Stimulated activated CD8-positive, alpha-beta memory T cell treated with anti-CD3 and anti-CD28 coated beads, Interleukin-4, amount 100 ng/mL, for 24 hours (primary cell): ENCODE data around the gene CLPTM1L.
"Not testable (repeated sequence)": the region's sequence is repeated elsewhere in the genome, so short reads cannot be mapped to it uniquely, and the experiment has no call there.

Experiments
- DNase-seq: peaks from one replicate; pipeline ENCODE4 v3.0.0-alpha.2; 2020; ENCODE audit warnings: low read depth

The CLPTM1L gene

DNA sequence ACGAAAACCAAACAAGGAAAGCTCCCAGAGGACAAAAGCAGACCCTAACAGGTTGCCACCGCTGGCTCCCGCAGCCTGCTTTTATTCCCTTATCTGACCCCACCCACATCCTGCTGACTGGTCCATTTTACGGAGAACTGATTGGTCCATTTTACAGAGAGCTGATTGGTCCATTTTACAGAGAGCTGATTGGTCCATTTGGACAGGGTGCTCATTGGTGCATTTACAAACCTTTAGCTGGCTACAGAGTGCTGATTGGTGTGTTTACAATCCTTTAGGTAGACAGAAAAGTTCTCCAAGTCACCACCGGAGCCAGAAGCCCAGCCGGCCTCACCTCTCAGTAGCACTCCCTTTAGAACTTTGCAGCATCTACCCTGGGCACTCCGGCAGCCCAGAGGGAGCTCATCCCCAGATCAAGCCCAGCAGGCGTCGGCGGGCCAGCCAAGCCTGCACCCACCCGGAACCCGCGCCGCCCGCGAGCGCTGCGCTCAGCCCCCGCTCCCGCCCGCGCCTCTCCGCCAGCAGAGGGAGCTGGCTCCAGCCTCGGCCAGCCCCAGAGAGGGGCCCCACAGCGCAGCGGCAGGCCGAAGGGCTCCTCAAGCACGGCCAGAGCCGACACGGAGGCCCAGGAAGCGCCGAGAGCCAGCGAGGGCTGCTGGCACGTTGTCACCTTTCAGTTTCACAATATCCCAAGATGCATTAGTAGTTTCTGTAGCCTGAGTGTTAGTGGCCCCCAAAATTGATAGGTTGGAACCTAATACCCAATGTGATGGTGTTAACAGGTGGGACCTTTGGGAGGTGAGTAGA, 35.3 kb upstream of the CLPTM1L start:
- peak; percentile 40 for DNase-seq

GRCh38 chr5:1378866-1379659, 34.2 kb upstream of the CLPTM1L start:
- no peak for DNase-seq

DNA sequence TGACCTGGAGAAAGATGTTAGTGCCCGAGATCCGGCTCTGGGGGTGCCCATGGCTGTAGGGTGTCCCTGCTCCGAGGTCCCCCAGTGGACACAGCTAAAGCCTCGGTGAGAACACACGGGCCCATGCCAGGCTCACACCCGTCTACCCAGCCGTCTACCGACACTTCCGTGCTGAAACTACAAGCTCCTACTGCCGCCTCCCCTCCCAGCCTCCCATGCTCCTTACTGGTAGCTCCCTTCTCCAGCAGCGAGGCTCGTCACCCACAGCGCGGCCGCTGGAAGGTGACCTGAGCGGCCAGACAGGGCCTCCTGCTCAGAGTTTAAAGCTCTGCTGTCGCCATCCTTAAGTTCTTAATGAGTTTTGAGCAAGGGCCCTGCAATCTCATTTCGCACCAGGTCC, 33.2 kb upstream of the CLPTM1L start:
- DNase-seq, result no peak

GRCh38 chr5:1376981-1377380, 32.1 kb upstream of the CLPTM1L start:
- DNase-seq, result no peak

DNA sequence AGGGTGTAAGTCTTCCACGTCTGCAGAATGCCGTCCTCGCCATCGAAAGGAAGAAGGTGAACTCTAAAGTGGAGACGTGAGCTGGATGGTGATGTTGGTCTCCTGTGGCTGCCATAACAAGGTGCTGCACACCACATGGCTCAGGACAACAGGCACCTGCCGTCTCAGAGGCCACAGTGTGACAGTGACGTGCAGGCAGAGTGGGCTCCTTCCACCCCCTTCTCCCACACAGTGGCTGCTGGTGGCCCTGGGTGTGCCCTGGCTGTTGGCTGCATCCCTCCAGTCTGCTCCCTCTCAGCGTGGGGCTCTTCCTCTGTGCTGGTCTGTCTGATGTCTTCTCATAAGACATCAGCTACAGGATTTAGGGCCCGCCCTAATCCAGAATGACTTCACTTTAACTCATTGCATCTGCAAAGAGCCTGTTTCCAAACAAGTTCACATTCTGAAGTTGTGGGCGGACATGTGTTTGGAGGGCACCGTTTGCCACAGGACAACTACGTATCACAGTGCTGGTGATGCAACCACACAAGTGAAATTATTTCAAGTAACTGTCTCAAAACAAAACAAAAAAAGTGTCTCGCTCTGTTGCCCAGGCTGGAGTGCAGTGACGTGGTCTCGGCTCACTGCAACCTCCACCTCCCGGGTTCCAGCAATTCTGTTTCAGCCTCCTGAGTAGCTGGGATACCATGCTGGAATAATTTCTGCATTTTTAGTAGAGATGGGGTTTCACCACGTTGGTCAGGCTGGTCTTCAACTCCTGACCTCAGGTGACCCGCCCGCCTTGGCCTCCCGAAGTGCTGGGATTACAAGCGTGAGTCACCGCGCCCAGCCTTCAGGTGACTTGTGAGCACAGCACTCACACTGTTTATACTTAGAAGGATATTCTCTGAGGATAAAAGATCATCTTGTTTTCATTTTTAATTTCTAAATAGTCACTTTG, 31.2 kb upstream of the CLPTM1L start:
- DNase-seq, result no peak

GRCh38 chr5:1374679-1375055, 29.8 kb upstream of the CLPTM1L start:
- no peak for DNase-seq

- DNase-seq, result no peak
Measured at GRCh38 chr5:1374030-1374678, 29.3 kb upstream of the CLPTM1L start.

DNA sequence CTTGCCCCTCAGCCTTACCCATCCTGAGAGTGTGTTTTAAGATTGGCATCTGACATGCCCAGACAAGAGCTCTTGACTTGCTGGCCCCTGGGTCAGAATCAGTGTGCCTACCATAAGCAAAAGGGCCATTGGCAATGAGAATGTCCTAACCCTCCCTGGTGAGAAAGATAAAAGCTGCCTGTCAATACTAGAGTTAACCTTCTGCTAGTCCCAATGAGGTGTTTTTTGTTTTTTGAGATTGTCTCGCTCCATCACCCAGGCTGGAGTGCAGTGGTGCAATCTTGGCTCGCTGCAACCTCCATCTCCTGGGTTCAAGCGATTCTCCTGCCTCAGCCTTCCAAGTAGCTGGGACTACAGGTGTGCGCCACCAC, 27.1 kb upstream of the CLPTM1L start:
- not testable (repeated sequence) for DNase-seq

- no peak for DNase-seq
Measured at GRCh38 chr5:1371218-1371971, 26.5 kb upstream of the CLPTM1L start.

- no peak for DNase-seq
Measured at GRCh38 chr5:1370006-1370405, 25.1 kb upstream of the CLPTM1L start.

DNA sequence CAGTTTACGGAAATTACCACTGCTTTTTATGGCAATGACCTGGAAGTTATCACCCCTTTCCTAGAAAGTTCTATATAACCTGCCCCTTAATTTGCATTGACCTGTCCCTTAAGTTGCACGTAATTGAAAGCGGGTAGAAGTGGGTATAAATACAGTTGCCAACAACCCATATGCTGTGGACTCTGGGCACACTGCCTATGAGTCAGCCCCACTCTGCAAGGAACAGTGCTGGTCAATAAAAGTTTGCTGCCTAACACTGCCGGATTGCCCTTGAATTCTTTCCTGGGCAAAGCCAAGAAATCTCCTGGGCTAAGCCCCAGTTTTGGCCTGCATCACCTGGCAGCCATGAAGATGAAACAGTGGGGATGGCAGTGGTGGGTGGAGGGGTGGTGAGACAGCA, 23.9 kb upstream of the CLPTM1L start:
- DNase-seq, result no peak

DNA sequence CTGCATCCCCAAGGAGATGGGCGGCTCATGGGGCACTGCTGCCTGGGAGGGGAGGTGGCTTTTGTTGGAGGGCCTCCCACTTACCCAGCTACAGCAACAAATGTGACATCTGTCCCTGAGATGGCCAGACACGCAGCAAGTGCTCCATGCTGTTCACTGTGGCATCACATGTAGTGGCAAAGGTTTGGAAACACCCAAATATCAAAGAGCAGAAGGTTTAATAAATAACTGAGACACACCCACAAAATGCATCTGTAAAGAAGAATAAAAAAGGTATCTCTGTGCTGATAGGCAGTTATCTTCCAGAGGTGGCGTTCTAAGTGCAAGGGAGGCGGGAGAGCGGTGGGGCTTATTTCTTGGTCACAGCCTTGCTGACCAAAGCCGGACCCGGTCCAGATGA, 23.3 kb upstream of the CLPTM1L start:
- DNase-seq, result no peak

GRCh38 chr5:1367149-1367548, 22.2 kb upstream of the CLPTM1L start:
- no peak for DNase-seq

DNA sequence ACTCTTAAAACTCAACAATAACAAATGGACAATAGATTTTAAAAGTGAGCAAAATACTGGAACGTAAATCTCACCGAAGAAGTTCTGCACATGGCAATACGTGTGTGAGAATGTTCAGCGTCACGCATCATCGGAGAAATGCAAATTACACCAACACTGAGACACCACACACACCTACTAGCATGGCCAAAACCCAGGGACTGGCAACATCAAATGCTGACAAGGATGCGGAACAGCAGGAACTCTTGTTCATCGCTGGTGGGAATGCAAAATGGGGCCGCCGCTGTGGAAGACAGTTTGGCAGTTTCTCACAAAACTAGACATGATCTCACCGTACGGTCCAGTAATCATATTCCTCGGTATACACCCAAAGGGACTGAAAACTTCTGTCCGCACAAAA, 21.6 kb upstream of the CLPTM1L start:
- no peak for DNase-seq

- no peak for DNase-seq
Measured at GRCh38 chr5:1364211-1364610, 19.3 kb upstream of the CLPTM1L start.

DNA sequence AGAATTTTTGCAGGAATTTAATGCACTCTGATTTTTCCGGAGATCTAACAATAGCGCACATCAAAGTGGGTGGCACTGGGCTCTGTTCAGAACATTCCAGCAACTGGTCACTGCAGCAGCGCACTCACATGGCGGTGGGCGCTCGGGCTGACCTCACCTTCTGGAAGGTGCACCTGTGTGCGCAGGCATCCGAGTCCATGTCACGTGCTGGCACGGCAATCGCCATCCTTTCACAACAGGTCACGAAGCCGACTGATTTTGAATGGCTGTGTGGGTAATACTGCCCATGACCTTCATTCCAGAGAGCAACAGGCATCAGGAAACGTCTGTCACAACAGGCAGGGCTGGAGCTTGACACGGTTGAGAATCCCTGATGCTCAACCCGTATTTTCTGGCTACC, 18.7 kb upstream of the CLPTM1L start:
- DNase-seq, result no peak

DNA sequence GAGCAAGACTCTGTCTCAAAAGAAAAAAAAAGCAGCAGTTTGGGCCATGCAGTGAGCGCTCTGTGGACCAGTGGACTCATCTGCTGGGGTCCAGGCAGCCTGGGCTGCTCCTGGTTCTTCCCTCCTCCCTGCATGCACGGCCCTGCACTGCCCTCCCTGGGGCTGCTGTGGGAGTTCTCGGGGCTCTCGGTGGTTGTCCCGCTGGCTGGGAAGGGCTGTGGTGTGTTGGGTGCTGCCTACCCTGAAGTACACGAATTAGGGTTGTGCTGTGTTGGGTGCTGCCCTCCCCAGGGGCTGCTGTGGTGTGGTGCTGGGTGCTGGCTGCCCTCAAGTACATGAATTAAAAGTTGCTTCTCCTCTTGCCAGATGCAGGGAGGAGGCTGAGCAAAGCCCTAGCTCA, 18.3 kb upstream of the CLPTM1L start:
- no peak for DNase-seq

DNA sequence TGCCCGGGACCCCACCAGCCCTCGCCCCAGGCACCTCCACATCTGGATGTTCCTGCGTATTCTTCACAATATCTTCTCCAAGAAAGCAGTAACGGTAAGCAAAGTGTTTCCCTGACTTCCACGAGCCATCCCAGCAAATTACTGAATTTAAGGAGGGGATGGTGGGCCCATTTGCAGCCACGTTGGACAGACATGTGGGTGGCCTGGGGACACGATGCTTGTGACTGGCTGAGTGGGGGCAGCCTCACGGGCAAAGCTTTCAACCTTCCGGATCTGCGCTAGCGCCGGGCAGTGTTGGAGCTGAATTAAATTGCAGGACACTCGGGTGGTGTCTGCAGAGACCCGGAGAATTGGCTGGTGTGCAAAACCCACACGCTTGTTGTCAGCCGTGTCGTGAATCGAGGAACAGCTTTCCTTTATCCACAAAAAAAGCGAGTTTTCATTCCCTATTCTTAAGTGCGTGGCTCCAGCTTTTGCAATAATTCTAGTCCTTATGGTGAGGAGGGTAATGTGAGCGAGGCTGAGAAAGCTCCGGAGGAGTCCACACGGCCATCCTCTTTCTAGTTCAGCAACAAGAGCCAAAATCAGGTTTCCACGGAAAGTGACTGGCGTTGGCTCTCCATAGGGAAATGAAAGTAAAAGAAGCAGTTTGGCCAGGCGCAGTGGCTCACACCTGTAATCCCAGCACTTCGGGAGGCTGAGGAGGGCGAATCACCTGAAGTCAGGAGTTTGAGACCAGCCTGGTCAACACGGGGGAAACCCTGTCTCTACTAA, 17.5 kb upstream of the CLPTM1L start:
- DNase-seq, result no peak

DNA sequence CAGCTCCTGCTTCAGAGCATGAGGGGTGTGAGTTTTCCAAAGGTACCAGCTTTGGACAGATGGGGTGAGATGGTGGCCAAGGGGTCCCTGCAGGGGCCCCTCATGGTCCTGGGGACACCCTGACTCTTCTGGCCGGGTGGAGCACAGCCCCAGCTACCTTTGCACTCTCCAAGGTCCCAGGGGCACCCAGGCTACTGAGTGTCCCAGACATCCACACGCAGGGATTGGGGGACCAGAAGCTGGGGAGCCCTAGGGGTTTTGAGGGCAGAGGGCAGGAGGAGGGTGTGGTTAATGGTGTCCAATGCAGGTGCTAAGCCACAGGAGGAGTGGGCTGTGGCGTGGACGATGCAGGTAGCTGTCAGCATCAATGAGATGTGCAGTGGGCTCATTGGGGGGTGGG, 16.0 kb upstream of the CLPTM1L start:
- no peak for DNase-seq

GRCh38 chr5:1360367-1360766, 15.5 kb upstream of the CLPTM1L start:
- DNase-seq, result not testable (repeated sequence)
